Posterior vena cava (tissue), 2 donors: ENCODE measurements around the gene CEP135. TPM values are rescaled to one million over a fixed set of nuclear protein-coding genes. Genes with fewer than 3 reads are reported as not detected.
"Not testable (repeated sequence)": the region's sequence is repeated elsewhere in the genome, so short reads cannot be mapped to it uniquely, and the experiment has no call there.

Experiments
- DNase-seq: peaks from one replicate; pipeline ENCODE4 v3.0.0-alpha.2; 2020; ENCODE audit warnings: low spot score
- intact Hi-C, 2 donors: fragments of 100-400 bp; cut with DNase I; formaldehyde crosslinking; loops; one replicate each; pipeline versions ENCODE4 v1.14.1 to v1.14.2; 2022 to 2023
- total RNA-seq, 2 donors: library from RNA; stranded (reverse); fragmentation: NEBNext Ultra II Directional; extraction: Animal tissue kit (Norgen Biotek cat#: 25700); gene quantifications; one replicate each; pipeline ENCODE4 v1.2.1, GENCODE V29; 2021
- donor health status: DM: yes; HTN: yes; CAD: no.
- donor health status: DM: yes; HTN: yes; CAD: no.

CEP135 gene
- total RNA-seq, 2 donors from 2014 or later: 6.8 to 7.3 TPM

DNA sequence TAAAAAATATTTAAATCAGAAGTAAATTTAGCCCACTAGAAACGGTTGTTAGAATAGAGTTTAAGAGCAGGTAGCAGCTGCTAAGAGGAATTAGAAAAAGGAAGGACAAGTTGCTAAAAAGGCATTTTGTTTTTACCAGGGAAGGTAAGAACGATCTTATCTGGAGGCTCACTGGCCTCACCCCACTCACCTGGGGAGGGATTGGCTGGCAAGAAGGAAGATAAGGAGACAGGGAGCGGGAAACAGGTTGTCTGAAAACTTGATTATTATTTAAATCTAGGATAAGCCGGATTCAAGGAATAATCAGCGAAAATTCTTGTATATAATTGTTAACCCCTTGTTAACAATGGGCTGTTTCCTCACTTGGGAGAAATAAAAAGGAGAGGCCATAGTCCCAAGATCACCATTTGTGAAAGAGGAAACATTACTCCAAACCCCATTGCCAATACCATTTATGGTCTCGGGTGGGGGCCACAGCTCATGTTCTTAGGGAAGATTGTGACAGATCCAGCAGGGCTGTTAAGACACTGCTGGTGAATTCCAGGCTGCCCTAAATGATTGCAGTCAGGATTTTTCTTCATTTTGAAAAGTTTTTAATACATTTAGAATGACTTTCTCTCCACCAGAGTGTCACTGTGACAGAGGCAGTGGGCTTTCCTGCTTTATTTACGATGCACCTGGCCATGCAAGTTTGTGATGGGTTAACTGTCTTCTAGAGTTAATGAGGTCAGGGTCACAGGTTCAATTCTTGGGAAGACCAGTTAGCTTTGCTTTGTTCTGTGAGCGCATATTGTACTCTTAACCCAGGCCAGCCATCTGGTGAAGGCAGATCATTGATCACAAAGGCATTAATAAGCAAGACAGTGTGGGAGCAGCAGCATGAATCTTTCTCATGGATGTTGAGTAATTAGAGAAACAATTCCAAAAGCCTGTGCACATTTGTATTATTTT is 106.6 kb downstream of the CEP135 start:
- no peak for DNase-seq
- intact Hi-C loops: no loop called here

GRCh38 chr4:56055991-56056390 is 107.2 kb downstream of the CEP135 start:
- no peak for DNase-seq
- intact Hi-C loops: loop anchor here in 1 of 2 donors (1.0 kb wide), 1 partner anchor 17 kb away; no protein-coding TSS in a partner anchor

DNA sequence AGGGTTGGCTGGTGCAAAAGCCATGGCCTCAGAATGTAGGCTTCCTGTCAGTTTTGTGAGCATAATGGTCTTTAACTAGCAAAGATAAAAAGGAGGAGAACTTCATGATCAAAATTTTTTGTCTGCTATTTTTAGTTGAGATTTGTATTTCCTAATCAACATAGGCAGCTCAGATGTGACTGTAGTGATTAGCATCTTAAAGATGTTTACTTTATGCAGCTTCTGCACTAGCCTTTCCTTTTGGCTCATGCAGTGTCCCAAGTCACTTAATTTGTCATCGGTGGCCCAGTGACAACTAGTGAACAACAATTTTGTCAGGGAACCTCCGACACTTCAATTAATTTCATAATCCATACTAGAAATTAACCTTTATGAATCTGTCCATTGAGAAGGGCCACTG is 109.8 kb downstream of the CEP135 start:
- intact Hi-C loops: no loop called here

GRCh38 chr4:56060036-56060435 is 111.3 kb downstream of the CEP135 start:
- no peak for DNase-seq
- intact Hi-C loops: no loop called here

More for the DNA sequence above, 109.8 kb downstream of the CEP135 start:
- no peak for DNase-seq

DNA sequence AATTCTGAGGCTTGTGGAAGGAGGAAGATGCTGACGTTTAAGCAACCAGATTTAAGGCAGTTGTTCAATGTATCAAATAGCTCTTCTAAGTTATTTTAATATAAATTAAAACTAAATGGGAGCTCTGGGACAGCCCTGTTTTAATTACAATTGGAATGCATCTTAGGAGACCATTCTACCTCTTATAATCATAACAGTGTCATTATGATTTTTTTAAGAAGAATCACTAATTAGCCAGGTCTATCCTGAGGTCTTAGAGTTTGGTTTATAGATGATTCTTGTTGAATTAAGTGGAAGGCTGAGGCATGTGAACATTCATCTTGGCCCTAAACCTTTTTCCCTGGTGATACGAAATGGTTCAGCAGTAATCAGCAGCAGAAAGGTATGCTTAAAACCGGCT is 113.4 kb downstream of the CEP135 start:
- DNase-seq: no peak
- intact Hi-C loops: no loop called here

GRCh38 chr4:56062526-56063145 is 113.9 kb downstream of the CEP135 start:
- intact Hi-C loops: no loop called here
- no peak for DNase-seq

DNA sequence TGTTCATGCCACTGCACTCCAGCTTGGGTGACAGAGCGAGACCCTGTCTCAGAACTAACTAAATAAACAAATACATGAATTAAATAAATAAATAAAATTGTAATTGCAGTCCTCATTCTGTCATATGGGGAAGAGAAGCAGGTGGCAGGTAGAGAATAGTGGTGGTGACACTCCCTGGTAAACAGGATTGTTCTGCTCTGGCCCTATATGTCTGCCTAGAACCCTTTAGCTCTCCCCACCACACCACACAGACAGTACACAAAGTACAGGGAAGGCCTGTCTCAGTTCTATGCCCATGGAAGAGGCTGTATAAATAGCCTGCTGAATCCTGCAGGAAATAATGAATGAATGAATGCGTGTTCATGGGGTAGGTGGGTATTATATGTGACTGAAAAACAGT is 117.7 kb downstream of the CEP135 start:
- intact Hi-C loops: no loop called here
- DNase-seq: no peak

GRCh38 chr4:56067826-56068225 is 119.1 kb downstream of the CEP135 start:
- DNase-seq: no peak
- intact Hi-C loops: no loop called here

DNA sequence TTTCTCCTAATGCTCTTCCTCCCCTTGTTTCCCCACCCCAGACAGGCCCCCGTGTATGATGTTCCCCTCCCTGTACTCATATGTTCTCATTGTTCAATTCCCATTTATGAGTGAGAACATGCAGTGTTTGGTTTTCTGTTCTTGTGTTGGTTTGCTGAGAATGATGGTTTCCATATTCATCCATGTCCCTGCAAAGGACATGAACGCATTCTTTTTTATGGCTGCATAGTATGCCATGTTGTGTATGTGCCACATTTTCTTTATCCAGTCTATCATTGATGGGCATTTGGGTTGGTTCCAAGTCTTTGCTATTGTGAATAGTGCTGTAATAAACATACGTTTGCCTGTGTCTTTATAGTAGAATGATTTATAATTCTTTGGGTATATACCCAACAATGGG is 124.0 kb downstream of the CEP135 start:
- DNase-seq, intact Hi-C loops: not testable (repeated sequence)

- no peak for DNase-seq
- intact Hi-C loops: no loop called here
Observed at GRCh38 chr4:56077676-56078075, 128.9 kb downstream of the CEP135 start.

DNA sequence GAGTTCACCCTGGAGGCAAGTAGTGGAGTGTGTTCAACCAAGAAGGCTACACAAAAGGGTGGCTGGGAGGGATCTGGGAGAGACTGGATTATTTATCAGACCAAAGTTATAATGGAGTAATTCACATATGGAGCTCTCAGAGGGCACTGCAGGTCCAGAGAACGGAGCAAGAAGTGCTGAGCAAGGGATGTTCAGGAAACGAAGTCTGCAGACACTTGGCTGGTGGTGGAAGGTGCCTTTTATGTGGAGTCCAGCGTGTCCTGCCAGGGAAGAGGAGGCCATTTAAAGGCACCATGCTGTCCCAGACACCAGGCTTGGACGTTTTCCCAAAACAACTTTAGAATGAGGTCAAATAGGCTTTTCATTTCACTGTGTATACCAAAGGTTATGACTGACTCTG is 130.1 kb downstream of the CEP135 start:
- DNase-seq: no peak
- intact Hi-C loops: no loop called here

GRCh38 chr4:56080384-56080783 is 131.6 kb downstream of the CEP135 start:
- intact Hi-C loops: no loop called here
- DNase-seq: no peak

GRCh38 chr4:56082829-56083228 is 134.1 kb downstream of the CEP135 start:
- intact Hi-C loops: no loop called here
- DNase-seq: no peak

Other genes with a start within 250 kb of the CEP135 start
- not detected for gene EXOC1L, start 129.2 kb upstream of the CEP135 start, total RNA-seq
- gene EXOC1, start 95.3 kb upstream of the CEP135 start, total RNA-seq: 10 to 100 TPM; 33.4 to 34.3 TPM